GM19023 (cell line): ENCODE measurements around the gene GTF2A1L.

ENCODE experiments used
- ATAC-seq: cut with Tn5 transposase; IDR thresholded peaks from one replicate; pipeline ENCODE4 v1.9.1; 2021; ENCODE audit warnings: mild to moderate bottlenecking, moderate library complexity; ENCODE audit not compliant: unreplicated experiment

GTF2A1L gene

DNA sequence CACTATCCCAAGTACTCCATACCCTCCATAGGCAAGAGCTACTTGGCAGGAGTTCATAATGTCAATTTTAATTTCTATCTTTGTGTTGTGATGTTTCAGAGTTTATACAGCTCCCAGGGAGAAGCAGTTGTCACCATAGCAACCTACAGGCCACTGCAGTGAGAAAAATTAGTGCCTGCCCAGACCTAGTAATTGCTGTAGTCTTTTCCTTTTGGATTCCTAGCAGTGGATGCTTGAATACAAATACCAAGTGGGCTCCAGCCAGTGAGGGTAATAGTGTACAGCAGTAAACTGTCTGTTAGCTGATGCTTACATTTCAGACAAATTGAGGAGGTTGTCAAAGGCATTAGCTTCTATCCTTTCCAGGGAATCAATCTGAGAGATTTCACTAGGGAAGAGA, 111.2 kb downstream of the GTF2A1L start:
- ATAC-seq, result no peak
